Amygdala (tissue), 56 donors: Measurements from ENCODE around the gene ERP29.
"Not testable (repeated sequence)": the region's sequence is repeated elsewhere in the genome, so short reads cannot be mapped to it uniquely, and the experiment has no call there.

Source experiments
- DNase-seq, 56 donors: peaks; one replicate each; lab custom pipeline; 2025; lab: John Stamatoyannopoulos, UW

The ERP29 gene

GRCh38 chr12:112031472-112031871, 18.2 kb downstream of the ERP29 start:
- DNase-seq = no peak

- no peak for DNase-seq
Observed at GRCh38 chr12:112032292-112032691, 19.1 kb downstream of the ERP29 start.

GRCh38 chr12:112035219-112035785, 22.1 kb downstream of the ERP29 start:
- DNase-seq = no peak

- DNase-seq = not testable (repeated sequence)
Observed at GRCh38 chr12:112036614-112037013, 23.4 kb downstream of the ERP29 start.

GRCh38 chr12:112046003-112046402, 32.8 kb downstream of the ERP29 start:
- no peak for DNase-seq

- no peak for DNase-seq
Observed at GRCh38 chr12:112049351-112049750, 36.1 kb downstream of the ERP29 start.

GRCh38 chr12:112061137-112061536, 47.9 kb downstream of the ERP29 start:
- no peak for DNase-seq

GRCh38 chr12:112063273-112063672, 50.0 kb downstream of the ERP29 start:
- DNase-seq = no peak

GRCh38 chr12:112066566-112066965, 53.3 kb downstream of the ERP29 start:
- DNase-seq = no peak
